ACC112 (cell line): ENCODE data around the gene KLHL29.

ENCODE experiments used
- H2AFZ ChIP-seq: fragments of 200-600 bp; sonication (generic); one replicate; pipeline ENCODE4 v1.6.0; 2017; ENCODE audit warnings: antibody characterized with exemption, low read length; ENCODE audit not compliant: unreplicated experiment
- H3K27ac ChIP-seq: fragments of 200-600 bp; sonication (generic); 2 replicates; pipeline ENCODE4 v1.5.1; 2014; ENCODE audit warnings: low read depth, mild to moderate bottlenecking, antibody characterized with exemption, low read length, moderate library complexity
- H3K27me3 ChIP-seq: fragments of 200-600 bp; sonication (generic); 2 replicates; pipeline ENCODE4 v1.6.1; 2014; ENCODE audit warnings: mild to moderate bottlenecking, antibody characterized with exemption, low read length, moderate library complexity, mixed read lengths; ENCODE audit not compliant: insufficient read depth
- H3K36me3 ChIP-seq: fragments of 200-600 bp; sonication (generic); 2 replicates; pipeline ENCODE4 v1.6.1; 2016; ENCODE audit warnings: mild to moderate bottlenecking, antibody characterized with exemption, low read length, moderate library complexity, mixed read lengths; ENCODE audit not compliant: insufficient read depth
- H3K4me1 ChIP-seq: fragments of 200-600 bp; sonication (generic); one replicate; pipeline ENCODE4 v1.6.1; 2016; ENCODE audit warnings: low read length, mixed read lengths; ENCODE audit not compliant: insufficient read depth, unreplicated experiment, control insufficient read depth
- H3K4me3 ChIP-seq: fragments of 200-600 bp; sonication (generic); 2 replicates; pipeline ENCODE4 v1.5.1; 2014; ENCODE audit warnings: mild to moderate bottlenecking, low read depth, low read length
- H3K79me2 ChIP-seq: fragments of 200-600 bp; sonication (generic); one replicate; pipeline ENCODE4 v1.6.0; 2016; ENCODE audit warnings: low read length; ENCODE audit not compliant: control insufficient read depth, unreplicated experiment, insufficient read depth

KLHL29 gene

GRCh38 chr2:23586741-23587306 lies 201.8 kb downstream of the KLHL29 start:
- H3K4me1 ChIP-seq, result no peaks in the 10 kb centered on the region
- H2AFZ ChIP-seq, result no peak overlapping the region
- H3K27ac ChIP-seq, result no peak overlapping the region
- no peaks in the 10 kb centered on the region for H3K79me2 ChIP-seq
- H3K4me3 ChIP-seq, result no peak overlapping the region
- H3K36me3 ChIP-seq, result no peaks in the 10 kb centered on the region
- no peaks in the 10 kb centered on the region for H3K27me3 ChIP-seq

GRCh38 chr2:23587341-23587880 lies 202.4 kb downstream of the KLHL29 start:
- Histone ChIP-seq H3K36me3 (no peaks in the 10 kb centered on the region), H3K79me2 (no peaks in the 10 kb centered on the region), H3K27ac (no peak overlapping the region), H3K4me3 (no peak overlapping the region), H3K4me1 (no peaks in the 10 kb centered on the region), H3K27me3 (no peaks in the 10 kb centered on the region), H2AFZ (no peak overlapping the region)

- no peak overlapping the region for H3K4me3 ChIP-seq
- H3K79me2 ChIP-seq, result no peaks in the 10 kb centered on the region
- H3K27ac ChIP-seq, result no peak overlapping the region
- H3K4me1 ChIP-seq, result no peaks in the 10 kb centered on the region
- no peaks in the 10 kb centered on the region for H3K27me3 ChIP-seq
- no peak overlapping the region for H2AFZ ChIP-seq
- no peaks in the 10 kb centered on the region for H3K36me3 ChIP-seq
Observed at GRCh38 chr2:23588106-23588505, 203.1 kb downstream of the KLHL29 start.

- H3K79me2 ChIP-seq, result no peaks in the 10 kb centered on the region
- no peaks in the 10 kb centered on the region for H3K4me1 ChIP-seq
- no peak overlapping the region for H3K27ac ChIP-seq
- no peaks in the 10 kb centered on the region for H3K36me3 ChIP-seq
- H3K27me3 ChIP-seq, result no peaks in the 10 kb centered on the region
- H2AFZ ChIP-seq, result no peak overlapping the region
- H3K4me3 ChIP-seq, result no peak overlapping the region
Observed at GRCh38 chr2:23588508-23589201, 203.7 kb downstream of the KLHL29 start.

- Histone ChIP-seq H3K4me3 (no peak overlapping the region), H2AFZ (no peak overlapping the region), H3K4me1 (no peaks in the 10 kb centered on the region), H3K36me3 (no peaks in the 10 kb centered on the region), H3K79me2 (no peaks in the 10 kb centered on the region), H3K27me3 (no peaks in the 10 kb centered on the region), H3K27ac (no peak overlapping the region)
Observed at GRCh38 chr2:23589220-23589647, 204.3 kb downstream of the KLHL29 start.

GRCh38 chr2:23589739-23590138 lies 204.8 kb downstream of the KLHL29 start:
- Histone ChIP-seq H3K27me3 (no peaks in the 10 kb centered on the region), H3K79me2 (no peaks in the 10 kb centered on the region), H3K4me1 (no peaks in the 10 kb centered on the region), H3K36me3 (no peaks in the 10 kb centered on the region), H3K4me3 (no peak overlapping the region), H3K27ac (no peak overlapping the region), H2AFZ (no peak overlapping the region)

GRCh38 chr2:23590241-23590869 lies 205.4 kb downstream of the KLHL29 start:
- H3K4me1 ChIP-seq, result no peaks in the 10 kb centered on the region

GRCh38 chr2:23591111-23591510 lies 206.1 kb downstream of the KLHL29 start:
- Histone ChIP-seq H2AFZ (no peak overlapping the region), H3K4me1 (peaks cover 1% of the 10 kb centered on the region), H3K4me3 (no peak overlapping the region), H3K36me3 (no peaks in the 10 kb centered on the region), H3K79me2 (no peaks in the 10 kb centered on the region), H3K27ac (no peak overlapping the region), H3K27me3 (no peaks in the 10 kb centered on the region)

More at GRCh38 chr2:23590241-23590869, 205.4 kb downstream of the KLHL29 start:
- Histone ChIP-seq H3K36me3 (no peaks in the 10 kb centered on the region), H3K27ac (no peak overlapping the region), H2AFZ (no peak overlapping the region), H3K4me3 (no peak overlapping the region), H3K27me3 (no peaks in the 10 kb centered on the region), H3K79me2 (no peaks in the 10 kb centered on the region)

- Histone ChIP-seq H3K4me1 (peaks cover 6% of the 10 kb centered on the region), H3K27ac (no peak overlapping the region), H3K36me3 (no peaks in the 10 kb centered on the region), H2AFZ (no peak overlapping the region), H3K4me3 (no peak overlapping the region), H3K27me3 (no peaks in the 10 kb centered on the region), H3K79me2 (no peaks in the 10 kb centered on the region)
Observed at GRCh38 chr2:23592061-23592685, 207.2 kb downstream of the KLHL29 start.

GRCh38 chr2:23592898-23593751 lies 208.1 kb downstream of the KLHL29 start:
- Histone ChIP-seq H3K27ac (no peak overlapping the region), H3K36me3 (no peaks in the 10 kb centered on the region), H3K4me3 (no peak overlapping the region), H2AFZ (no peak overlapping the region), H3K79me2 (no peaks in the 10 kb centered on the region), H3K27me3 (no peaks in the 10 kb centered on the region), H3K4me1 (peaks cover 6% of the 10 kb centered on the region)
